ENCODE measurements around the gene TMEM164.

TMEM164 gene

GRCh38 chrX:110004215-110004614, 1.3 kb downstream of the TMEM164 start:
- DNase-seq, result no peak

- no peak for DNase-seq
Measured at GRCh38 chrX:110004731-110005369, 1.9 kb downstream of the TMEM164 start.

- DNase-seq, result no peak
Measured at GRCh38 chrX:110006161-110006560, 3.2 kb downstream of the TMEM164 start.

- no peak for DNase-seq
Measured at GRCh38 chrX:110006821-110007375, 4.0 kb downstream of the TMEM164 start.

GRCh38 chrX:110008011-110008635, 5.2 kb downstream of the TMEM164 start:
- no peak for DNase-seq

- DNase-seq, result no peak
Measured at GRCh38 chrX:110012818-110013485, 10.0 kb downstream of the TMEM164 start.

GRCh38 chrX:110013968-110014367, 11.1 kb downstream of the TMEM164 start:
- DNase-seq, result no peak

GRCh38 chrX:110015032-110015431, 12.1 kb downstream of the TMEM164 start:
- no peak for DNase-seq

- no peak for DNase-seq
Measured at GRCh38 chrX:110015915-110016314, 13.0 kb downstream of the TMEM164 start.

- no peak for DNase-seq
Measured at GRCh38 chrX:110020536-110020935, 17.6 kb downstream of the TMEM164 start.

GRCh38 chrX:110021258-110022022, 18.5 kb downstream of the TMEM164 start:
- DNase-seq, result no peak

- DNase-seq, result no peak
Measured at GRCh38 chrX:110022599-110023448, 19.9 kb downstream of the TMEM164 start.

- no peak for DNase-seq
Measured at GRCh38 chrX:110025395-110025794, 22.5 kb downstream of the TMEM164 start.

GRCh38 chrX:110026099-110026844, 23.4 kb downstream of the TMEM164 start:
- DNase-seq, result no peak

GRCh38 chrX:110032534-110033147, 29.7 kb downstream of the TMEM164 start:
- no peak for DNase-seq

- DNase-seq, result no peak
Measured at GRCh38 chrX:110034036-110034435, 31.1 kb downstream of the TMEM164 start.

GRCh38 chrX:110036162-110037033, 33.5 kb downstream of the TMEM164 start:
- no peak for DNase-seq

- DNase-seq, result no peak
Measured at GRCh38 chrX:110037178-110037577, 34.3 kb downstream of the TMEM164 start.

- DNase-seq, result no peak
Measured at GRCh38 chrX:110038900-110039299, 36.0 kb downstream of the TMEM164 start.

- no peak for DNase-seq
Measured at GRCh38 chrX:110041980-110042379, 39.1 kb downstream of the TMEM164 start.

Data from activated CD4-positive, CD25-positive, alpha-beta regulatory T cell treated with anti-CD3 and anti-CD28 coated beads, Interleukin-2, amount 50 U/mL, for 72 hours (primary cell).